Putamen (tissue), 1 donor: ENCODE data around the gene ERC1.
"Not testable (repeated sequence)": the region's sequence is repeated elsewhere in the genome, so short reads cannot be mapped to it uniquely, and the experiment has no call there.

ENCODE experiments used
- DNase-seq: peaks from one replicate; pipeline ENCODE4 v3.0.0-alpha.2; 2016; ENCODE audit warnings: low spot score

The ERC1 gene

DNA sequence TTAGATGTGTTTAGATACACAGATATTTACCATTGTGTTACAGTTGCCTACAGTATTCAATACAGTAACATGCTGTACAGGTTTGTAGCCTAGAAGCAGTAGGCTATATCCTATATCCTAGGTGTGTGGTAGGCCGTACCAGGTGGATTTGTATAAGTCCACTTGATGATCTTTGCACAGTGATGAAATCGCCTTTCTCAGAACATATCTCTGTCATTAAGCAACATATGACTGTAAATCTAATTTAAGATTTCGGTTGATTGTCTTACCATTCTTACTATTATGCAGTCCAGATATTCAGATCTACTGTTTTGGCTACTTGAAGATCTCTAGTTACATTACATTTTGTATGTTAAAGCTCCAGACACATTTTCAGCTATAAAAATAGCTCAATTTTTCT lies 39.8 kb downstream of the ERC1 start:
- DNase-seq = no peak

DNA sequence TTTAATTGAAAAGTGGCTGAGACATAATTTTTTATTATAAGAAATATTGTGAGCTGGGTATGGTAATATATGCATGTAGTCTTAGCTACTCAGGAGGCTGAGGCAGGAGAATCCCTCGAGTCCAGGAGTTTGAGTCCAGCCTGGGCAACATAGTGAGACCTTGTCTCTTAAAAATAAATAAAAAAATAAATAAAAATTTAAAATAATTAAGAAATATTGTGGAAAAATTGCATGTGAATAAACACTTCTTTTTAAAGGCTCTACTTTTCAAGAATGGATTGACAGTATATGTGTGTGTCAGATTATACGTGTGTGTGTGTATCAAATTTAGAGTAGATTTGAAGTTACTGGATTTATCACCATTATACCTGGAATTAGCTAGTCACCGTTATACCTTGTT lies 43.2 kb downstream of the ERC1 start:
- no peak for DNase-seq

DNA sequence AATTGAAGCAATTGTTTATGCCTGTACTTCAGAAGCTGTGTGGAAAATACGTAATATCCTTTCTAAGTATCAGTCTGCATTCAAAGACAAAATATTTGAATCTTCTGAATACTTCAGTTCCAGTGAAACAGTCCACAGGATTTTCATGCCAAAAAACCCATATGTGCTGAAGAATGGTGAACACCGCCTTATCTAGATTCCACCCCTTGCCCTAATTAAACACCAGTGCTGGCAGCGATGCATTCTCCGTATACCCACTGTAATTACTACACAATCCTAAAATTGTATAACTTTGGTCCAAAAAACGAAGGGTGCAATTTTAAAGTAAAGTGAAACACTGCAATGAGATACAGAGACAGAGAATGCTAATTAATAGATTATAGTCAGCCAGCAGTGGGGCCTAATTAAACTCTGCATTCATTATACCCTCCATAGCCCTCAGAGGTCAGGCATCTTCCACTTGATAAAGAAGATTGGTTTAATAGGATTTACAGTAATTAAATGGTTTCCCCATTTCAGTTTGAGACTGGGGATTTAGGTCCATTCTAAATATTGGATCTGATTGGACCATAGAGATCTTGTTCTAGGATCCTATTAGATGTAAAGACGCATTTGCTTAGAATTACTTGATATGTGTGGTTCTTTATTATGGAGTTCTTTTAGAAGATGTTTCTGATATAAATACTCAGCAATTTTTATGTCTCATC lies 43.9 kb downstream of the ERC1 start:
- no peak for DNase-seq

GRCh38 chr12:1041478-1041877 lies 50.5 kb downstream of the ERC1 start:
- no peak for DNase-seq

- no peak for DNase-seq
These were observed 53.2 kb downstream of the ERC1 start for GRCh38 chr12:1044199-1044598.

GRCh38 chr12:1044696-1045095 lies 53.7 kb downstream of the ERC1 start:
- no peak for DNase-seq

DNA sequence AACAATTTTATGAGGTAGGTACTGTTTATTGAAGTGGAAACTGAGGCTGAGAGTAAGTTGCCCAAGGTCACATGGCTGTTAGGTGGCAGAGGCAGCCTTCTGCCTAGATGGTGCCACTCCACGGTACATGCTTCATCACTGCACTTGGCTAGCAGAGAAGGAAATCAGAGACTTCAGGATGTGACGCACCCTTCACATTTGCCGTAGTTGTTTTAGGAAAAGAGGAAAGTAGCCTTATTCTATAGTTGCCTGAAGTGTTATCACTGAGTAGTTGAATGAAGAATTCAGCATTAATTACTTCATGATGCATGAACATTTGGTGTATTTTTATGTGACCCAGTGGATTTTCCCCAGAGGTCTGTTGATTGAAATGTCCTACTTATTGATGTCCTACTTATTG lies 55.7 kb downstream of the ERC1 start:
- no peak for DNase-seq

GRCh38 chr12:1047898-1048660 lies 57.1 kb downstream of the ERC1 start:
- DNase-seq = peak; percentile 7

GRCh38 chr12:1050059-1050707 lies 59.2 kb downstream of the ERC1 start:
- DNase-seq = no peak

- DNase-seq = not testable (repeated sequence)
These were observed 60.6 kb downstream of the ERC1 start for GRCh38 chr12:1051672-1052071.

DNA sequence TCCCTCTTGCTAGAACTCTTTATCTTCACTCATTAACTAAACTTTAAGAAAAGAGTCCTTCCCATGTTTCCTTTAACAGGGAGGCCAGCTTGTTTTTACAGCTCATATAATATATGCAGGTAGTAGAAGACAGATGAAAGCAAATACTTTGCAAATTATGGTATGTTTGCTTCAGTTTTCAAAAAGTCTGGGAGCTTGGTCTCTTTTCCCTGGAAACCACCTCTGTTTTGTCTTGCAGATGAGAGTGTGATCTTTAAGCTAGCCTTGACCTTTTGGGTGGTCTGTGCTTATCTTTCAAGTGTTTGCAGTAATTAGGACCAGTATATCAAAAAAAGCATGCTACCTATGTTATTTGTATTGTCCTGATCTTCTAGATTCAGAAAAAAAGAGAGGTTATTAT lies 62.7 kb downstream of the ERC1 start:
- DNase-seq = no peak

DNA sequence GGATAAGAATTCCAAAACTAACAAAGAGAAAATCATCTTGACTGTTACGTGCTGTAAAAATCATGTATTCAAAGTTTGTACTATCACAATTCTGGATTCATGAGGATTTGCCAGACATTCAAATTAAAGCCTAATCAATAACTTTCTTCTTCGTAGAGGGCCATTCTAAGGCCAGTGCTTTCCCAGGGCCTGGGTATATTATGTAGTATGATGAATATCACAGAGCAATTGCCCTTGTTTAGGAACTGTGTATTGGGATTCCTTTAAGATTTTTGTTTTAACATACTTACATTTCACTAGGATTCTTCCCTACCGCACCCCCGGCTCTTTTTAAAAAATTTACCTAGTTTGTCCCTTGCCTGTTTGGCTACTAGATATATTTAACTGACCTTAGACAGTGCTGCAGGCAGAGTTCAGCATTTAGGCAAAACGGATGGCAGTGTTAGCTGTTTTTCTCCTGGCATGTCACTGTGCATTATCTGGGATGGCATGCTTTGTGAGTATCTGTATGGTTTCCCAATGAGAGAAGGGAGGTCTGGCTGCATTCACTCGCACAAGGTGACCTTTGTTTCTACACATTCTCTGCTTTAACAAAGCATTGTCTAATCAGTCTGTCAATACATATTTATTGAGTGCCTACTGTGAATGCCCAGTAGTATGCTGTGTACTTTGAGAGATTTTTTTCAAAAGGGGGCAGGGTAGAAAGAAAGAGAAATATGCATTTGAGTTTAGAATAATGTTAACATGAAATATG lies 63.3 kb downstream of the ERC1 start:
- peak; percentile 17 for DNase-seq

GRCh38 chr12:1056390-1056789 lies 65.4 kb downstream of the ERC1 start:
- DNase-seq = no peak

GRCh38 chr12:1058423-1058822 lies 67.4 kb downstream of the ERC1 start:
- DNase-seq = no peak

DNA sequence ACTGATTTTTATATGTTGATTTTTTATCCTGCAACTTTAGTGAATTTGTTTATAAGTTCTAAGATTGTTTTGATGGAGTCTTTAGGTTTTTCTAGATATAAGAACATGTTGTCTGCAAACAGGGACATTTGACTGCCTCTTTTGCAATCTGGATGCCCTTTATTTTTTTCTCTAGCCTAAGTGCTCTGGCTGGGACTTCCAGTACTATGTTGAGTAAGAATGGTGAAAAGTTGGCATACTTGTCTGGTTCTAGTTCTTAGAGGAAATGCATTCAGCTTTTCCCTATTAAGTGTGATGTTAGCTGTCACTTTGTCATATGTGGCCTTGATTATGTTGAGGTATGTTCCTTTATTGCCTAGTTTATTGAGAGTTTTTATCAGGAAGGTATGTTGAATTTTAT lies 68.1 kb downstream of the ERC1 start:
- DNase-seq = no peak

DNA sequence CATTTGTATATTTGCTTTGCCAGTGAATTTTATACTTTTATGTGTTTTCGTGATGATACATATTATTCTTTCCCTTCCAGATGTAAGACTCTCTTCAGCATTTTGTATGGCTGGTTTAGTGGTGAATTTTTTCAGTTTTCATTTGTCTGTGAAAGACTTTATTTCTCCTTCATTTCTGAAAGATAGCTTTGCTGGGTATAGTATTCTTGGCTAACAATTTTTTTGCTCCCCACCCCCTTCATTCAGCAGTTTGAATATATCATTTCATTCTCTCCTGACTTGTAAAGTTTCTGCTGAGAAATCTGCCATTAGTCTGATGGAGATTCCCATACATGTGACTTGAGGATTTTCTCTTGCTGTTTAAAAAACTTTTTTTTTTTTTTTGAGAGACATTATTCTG lies 72.8 kb downstream of the ERC1 start:
- no peak for DNase-seq

GRCh38 chr12:1064317-1064716 lies 73.3 kb downstream of the ERC1 start:
- no peak for DNase-seq

DNA sequence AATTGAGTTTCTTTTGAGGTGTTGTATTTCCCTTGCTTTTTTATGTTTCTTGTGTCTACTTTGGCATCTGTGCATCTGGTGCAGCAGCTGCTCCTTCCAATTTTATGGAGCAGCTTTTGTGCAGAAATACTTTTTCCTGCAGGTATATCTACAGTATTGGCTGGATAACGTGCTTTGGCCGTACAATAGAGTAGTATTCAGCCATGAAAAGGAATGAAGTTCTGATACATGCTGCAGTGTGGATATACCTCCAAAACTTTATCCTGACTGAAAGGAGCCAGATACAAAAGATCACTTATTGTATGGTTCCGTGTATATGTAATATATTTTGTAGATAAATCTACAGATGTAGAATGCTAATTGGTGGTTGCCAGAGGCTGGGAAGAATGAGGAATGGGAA lies 74.6 kb downstream of the ERC1 start:
- DNase-seq = no peak

GRCh38 chr12:1069846-1070245 lies 78.8 kb downstream of the ERC1 start:
- DNase-seq = no peak

- no peak for DNase-seq
These were observed 80.2 kb downstream of the ERC1 start for GRCh38 chr12:1071182-1071581.

DNA sequence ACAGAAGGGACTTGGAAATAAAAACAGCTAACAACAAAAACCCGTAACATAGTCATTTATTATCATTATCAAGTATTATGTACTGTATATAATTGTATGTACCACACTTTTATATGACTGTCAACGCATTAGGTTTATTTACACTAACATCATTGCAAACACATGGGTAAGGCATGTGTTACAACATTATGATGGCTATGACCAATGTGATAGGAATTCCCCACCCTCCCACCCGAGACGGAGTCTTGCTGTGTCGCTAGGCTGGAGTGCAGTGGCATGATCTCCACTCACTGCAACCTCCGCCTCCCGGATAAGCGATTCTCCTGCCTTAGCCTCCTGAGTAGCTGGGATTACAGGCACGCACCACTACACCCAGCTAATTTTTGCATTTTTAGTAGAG lies 82.6 kb downstream of the ERC1 start:
- DNase-seq = no peak

DNA sequence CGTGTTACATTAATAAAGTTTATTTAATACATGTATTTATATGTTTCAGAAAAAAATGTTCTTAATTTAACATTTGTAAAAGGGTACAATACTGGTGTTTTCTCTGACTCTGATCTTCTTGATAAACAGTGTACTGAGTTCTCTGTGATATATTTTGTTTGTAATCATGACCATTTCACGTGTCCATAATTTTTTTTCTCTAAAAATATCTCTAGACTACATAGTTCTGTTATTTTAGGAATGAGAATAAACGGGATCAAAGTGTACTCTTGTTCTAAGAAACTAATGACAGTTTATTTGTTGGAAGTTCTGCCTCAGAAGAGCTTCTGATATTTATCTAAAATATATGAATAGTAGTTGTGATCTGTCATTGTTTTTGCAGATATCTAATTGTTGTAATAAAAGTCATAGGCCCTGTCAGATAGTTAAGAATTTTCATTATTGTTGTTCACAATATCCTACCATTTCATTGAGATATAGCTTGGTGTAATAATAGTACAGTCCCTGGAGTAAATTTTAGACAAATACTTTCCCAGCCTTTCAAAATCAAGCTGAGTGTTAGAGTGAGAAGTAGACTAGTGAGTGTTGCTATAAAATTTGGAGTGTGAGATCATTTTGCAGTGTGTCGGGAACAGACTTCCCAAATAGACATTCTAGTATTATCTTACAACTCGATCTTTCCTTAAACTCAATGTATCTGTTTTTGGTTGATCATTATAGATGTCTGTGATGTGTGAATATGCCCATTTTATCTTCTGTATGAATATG lies 86.2 kb downstream of the ERC1 start:
- no peak for DNase-seq
